GM12878 (cell line): ENCODE data around the gene GRB10. TPM values are rescaled to one million over a fixed set of nuclear protein-coding genes. Genes with fewer than 3 reads are reported as not detected.

Experiments
- ATAC-seq: fragments of 200-7000 bp; cut with Tn5 transposase; 3 replicates; pipeline ENCODE4 v1.9.1; 2020; ENCODE audit warnings: mild to moderate bottlenecking, moderate library complexity
- BruUV-seq: library from RNA; stranded (reverse); fragments of 400-500 nt; replicated peaks from 2 replicates; lab custom pipeline; 2021; lab: Mats Ljungman, UMichigan
- CTCF ChIA-PET: fragments of 300-600 bp; sonication (Branson Sonifier 250); formaldehyde crosslinking; extraction: SDS; loops from one replicate; lab custom pipeline; 2021; ENCODE audit warnings: inconsistent platforms; lab: Yijun Ruan, JAX
- POLR2A ChIA-PET: fragments of 350-600 bp; formaldehyde crosslinking; extraction: SDS; loops from one replicate; lab custom pipeline; 2021; ENCODE audit warnings: inconsistent platforms; lab: Charles Lee
- RAD21 ChIA-PET: fragments of 300-600 bp; sonication (Branson Sonifier 250); formaldehyde crosslinking; loops from one replicate; lab custom pipeline; 2023; ENCODE audit warnings: antibody characterized with exemption; ENCODE audit not compliant: unreplicated experiment; lab: Charles Lee
- SMC1A ChIA-PET: fragments of 300-600 bp; sonication (Branson Sonifier 250); formaldehyde crosslinking; loops from one replicate; lab custom pipeline; 2023; ENCODE audit not compliant: unreplicated experiment, uncharacterized antibody; lab: Charles Lee
- DNase-seq: peaks from one replicate; pipeline ENCODE4 v3.0.0-alpha.2; 2011; ENCODE audit warnings: low read depth, low spot score
- FAIRE-seq: peaks from 3 replicates; lab custom pipeline; 2011; peaks lifted over from hg19 to GRCh38; lab: Jason Lieb, UNC
- H2AFZ ChIP-seq: 2 replicates; pipeline ENCODE4 v1.6.0; 2011; ENCODE audit warnings: low read depth, low read length, control low read depth; ENCODE audit not compliant: control insufficient read depth
- H3K27ac ChIP-seq: 2 replicates; pipeline ENCODE4 v1.5.1; 2011; ENCODE audit warnings: control low read depth; ENCODE audit not compliant: control insufficient read depth, insufficient read depth
- H3K27me3 ChIP-seq, 2 experiments: replicated peaks in 1 of 2; 2 replicates each; pipeline versions ENCODE4 v1.6.0 to v1.6.1; 2011; ENCODE audit warnings: low read length in 1 of 2; ENCODE audit not compliant: control insufficient read depth in 2 of 2, insufficient read depth in 2 of 2
- H3K36me3 ChIP-seq, 2 experiments: 2 replicates each; pipeline ENCODE4 v1.5.1; 2011; ENCODE audit warnings: low read length in 1 of 2; ENCODE audit not compliant: control insufficient read depth in 2 of 2, insufficient read depth in 2 of 2
- H3K4me1 ChIP-seq: 2 replicates; pipeline ENCODE4 v1.6.1; 2011; ENCODE audit warnings: mild to moderate bottlenecking, low read length, moderate library complexity, mixed read lengths; ENCODE audit not compliant: control insufficient read depth, insufficient read depth
- H3K4me2 ChIP-seq: 2 replicates; pipeline ENCODE4 v1.6.0; 2011; ENCODE audit warnings: control low read depth; ENCODE audit not compliant: control insufficient read depth, insufficient read depth
- H3K4me3 ChIP-seq: fragments of 200-600 bp; sonication (generic); 2 replicates; pipeline ENCODE4 v1.5.1; 2016
- H3K79me2 ChIP-seq: 2 replicates; pipeline ENCODE4 v1.6.0; 2011; ENCODE audit warnings: low read length; ENCODE audit not compliant: control insufficient read depth, insufficient read depth
- H3K9ac ChIP-seq: 2 replicates; pipeline ENCODE4 v1.8.0; 2011; ENCODE audit warnings: low read length, control low read depth, mixed read lengths; ENCODE audit not compliant: control insufficient read depth, insufficient read depth
- H3K9me3 ChIP-seq: replicated peaks from 3 replicates; pipeline ENCODE4 v1.5.1; 2011; ENCODE audit warnings: mild to moderate bottlenecking, low read length; ENCODE audit not compliant: control insufficient read depth, insufficient read depth
- H4K20me1 ChIP-seq: 2 replicates; pipeline ENCODE4 v1.6.0; 2011; ENCODE audit not compliant: control insufficient read depth, insufficient read depth
- CREB1 ChIP-seq: IDR thresholded peaks from 2 replicates; pipeline ENCODE4 v1.6.1; 2012; ENCODE audit warnings: low read depth, mild to moderate bottlenecking, inconsistent platforms
- PAX8 ChIP-seq: fragments of 450-650 bp; IDR thresholded peaks from 2 replicates; pipeline ENCODE4 v1.6.1; 2017; ENCODE audit warnings: mild to moderate bottlenecking, moderate library complexity
- RCOR1 ChIP-seq: conservative IDR thresholded peaks from 2 replicates; pipeline ENCODE4 v1.6.1; 2012; ENCODE audit warnings: low read depth, low read length, improper control_type of control experiment
- SMARCA5 ChIP-seq: fragments of 450-650 bp; IDR thresholded peaks from 2 replicates; pipeline ENCODE4 v1.6.1; 2017; ENCODE audit warnings: mild to moderate bottlenecking
- SRF ChIP-seq, 2 experiments: IDR thresholded peaks; 2 replicates each; pipeline ENCODE4 v1.6.1; 2011; ENCODE audit warnings: low read depth in 2 of 2, low read length in 2 of 2, mild to moderate bottlenecking in 1 of 2, moderate library complexity in 1 of 2
- WGBS: methylation state at CpG from one replicate; pipeline ENCODE4 v1.1.6; 2016; ENCODE audit warnings: low lambda C conversion rate; ENCODE audit not compliant: insufficient replicate concordance, insufficient coverage; ENCODE audit errors: missing lambda C conversion rate; 5-methylcytosine and 5-hydroxymethylcytosine counted together
- in situ Hi-C: fragments of 300-500 bp; cut with MboI; formaldehyde crosslinking; loops from 9 replicates; pipeline ENCODE4 v1.14.3; 2018; ENCODE audit warnings: mixed read lengths
- intact Hi-C: fragments of 100-400 bp; cut with micrococcal nuclease; formaldehyde crosslinking; loops from one replicate; pipeline ENCODE4 v1.14.2; 2022; ENCODE audit not compliant: unreplicated experiment
- polyA plus RNA-seq, 11 experiments: library from polyadenylated mRNA; depleted of rRNA in 4 of 11; unstranded in 6 of 11; stranded (reverse) in 5 of 11; fragments of >200 nt; fragmentation: Nextera tagmentation in 4 of 11; fragmentation: Illumina TruSeq in 1 of 11; extraction: Ambion mirVana in 4 of 11; extraction: Trizol in 1 of 11; gene quantifications; 1 replicate in 1 of 11; 2 replicates in 10 of 11; pipeline versions ENCODE4 v1.2.1 to v1.2.3, GENCODE V29; 2011 to 2016; ENCODE audit warnings: inconsistent platforms in 2 of 11, missing spikeins in 2 of 11, low read depth in 1 of 11
- total RNA-seq, 4 experiments: library from RNA; depleted of rRNA in 3 of 4; stranded (reverse); fragments of >200 nt in 3 of 4; fragmentation: Illumina TruSeq in 1 of 4; extraction: Trizol in 1 of 4; gene quantifications; 2 replicates each; pipeline versions ENCODE4 v1.2.1 to v1.2.3, GENCODE V29; 2013 to 2021
- TF ChIP-seq, protein P1 (sequence below): fragments of 450-650 bp; IDR thresholded peaks from 2 replicates; pipeline ENCODE4 v1.6.1; 2017; ENCODE audit warnings: antibody characterized with exemption, mild to moderate bottlenecking, moderate library complexity
- TF ChIP-seq, protein P2 (sequence below): fragments of 450-650 bp; IDR thresholded peaks from 2 replicates; pipeline ENCODE4 v1.6.1; 2016; ENCODE audit warnings: mild to moderate bottlenecking
- TF ChIP-seq, protein P3 (sequence below): IDR thresholded peaks from 2 replicates; pipeline ENCODE4 v1.6.1; 2011; ENCODE audit warnings: low read depth, low read length, improper control_type of control experiment, borderline replicate concordance
- TF ChIP-seq, protein P4 (sequence below): IDR thresholded peaks from 2 replicates; pipeline ENCODE4 v1.6.1; 2011; ENCODE audit warnings: low read depth, mild to moderate bottlenecking, low read length, moderate library complexity, borderline replicate concordance; ENCODE audit errors: extremely low read depth
- TF ChIP-seq, protein P5 (sequence below): IDR thresholded peaks from 2 replicates; pipeline ENCODE4 v1.6.1; 2012; ENCODE audit warnings: low read depth, low read length, improper control_type of control experiment

Gene GRB10
- total and polyA plus RNA-seq, 10 of the 15 experiments (the other 5 are each of a cell fraction or from before 2014, with no cell fraction given) = 0.04 to 0.33 TPM; not detected in 8

DNA sequence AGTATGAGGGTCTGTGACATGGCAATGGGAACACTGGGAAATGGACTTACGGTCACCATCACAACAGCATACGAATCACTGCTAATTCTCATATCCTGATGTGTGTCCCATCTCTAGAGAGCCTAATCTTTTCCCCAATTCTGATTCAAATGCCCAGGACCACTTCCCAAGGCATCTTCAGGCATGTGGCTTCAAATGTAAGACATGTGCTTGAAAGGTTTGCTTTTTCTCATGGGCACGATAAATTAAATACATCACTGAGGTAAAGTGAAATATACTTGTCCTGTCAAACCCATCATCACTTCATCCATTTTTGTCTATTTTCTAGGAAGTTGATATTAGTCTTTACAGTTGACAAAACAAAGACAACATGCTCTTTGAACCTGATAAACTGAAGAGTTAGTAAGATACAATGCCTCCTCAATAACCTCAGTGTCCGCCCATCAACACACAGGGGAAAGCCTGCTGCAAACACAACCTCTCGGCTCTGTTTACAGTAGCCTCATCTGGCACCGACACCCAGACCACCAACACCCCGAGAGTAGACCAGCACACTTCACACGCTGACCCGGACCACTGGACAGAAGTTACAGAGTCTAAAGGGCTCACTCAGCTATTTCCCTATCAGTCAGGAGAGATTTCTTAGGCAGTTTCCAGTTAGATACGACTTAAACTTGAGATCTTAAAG, 24.8 kb downstream of the GRB10 start (continued):
- TF ChIP-seq, protein P1, sequence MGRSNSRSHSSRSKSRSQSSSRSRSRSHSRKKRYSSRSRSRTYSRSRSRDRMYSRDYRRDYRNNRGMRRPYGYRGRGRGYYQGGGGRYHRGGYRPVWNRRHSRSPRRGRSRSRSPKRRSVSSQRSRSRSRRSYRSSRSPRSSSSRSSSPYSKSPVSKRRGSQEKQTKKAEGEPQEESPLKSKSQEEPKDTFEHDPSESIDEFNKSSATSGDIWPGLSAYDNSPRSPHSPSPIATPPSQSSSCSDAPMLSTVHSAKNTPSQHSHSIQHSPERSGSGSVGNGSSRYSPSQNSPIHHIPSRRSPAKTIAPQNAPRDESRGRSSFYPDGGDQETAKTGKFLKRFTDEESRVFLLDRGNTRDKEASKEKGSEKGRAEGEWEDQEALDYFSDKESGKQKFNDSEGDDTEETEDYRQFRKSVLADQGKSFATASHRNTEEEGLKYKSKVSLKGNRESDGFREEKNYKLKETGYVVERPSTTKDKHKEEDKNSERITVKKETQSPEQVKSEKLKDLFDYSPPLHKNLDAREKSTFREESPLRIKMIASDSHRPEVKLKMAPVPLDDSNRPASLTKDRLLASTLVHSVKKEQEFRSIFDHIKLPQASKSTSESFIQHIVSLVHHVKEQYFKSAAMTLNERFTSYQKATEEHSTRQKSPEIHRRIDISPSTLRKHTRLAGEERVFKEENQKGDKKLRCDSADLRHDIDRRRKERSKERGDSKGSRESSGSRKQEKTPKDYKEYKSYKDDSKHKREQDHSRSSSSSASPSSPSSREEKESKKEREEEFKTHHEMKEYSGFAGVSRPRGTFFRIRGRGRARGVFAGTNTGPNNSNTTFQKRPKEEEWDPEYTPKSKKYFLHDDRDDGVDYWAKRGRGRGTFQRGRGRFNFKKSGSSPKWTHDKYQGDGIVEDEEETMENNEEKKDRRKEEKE = no peak
- TF ChIP-seq RCOR1 (no peak), SRF (IDR thresholded peaks at IDR 0.05; ENCODE audit: low read depth in 2 of 2, low read length in 2 of 2) (no peak), SMARCA5 (no peak), PAX8 (no peak)
- TF ChIP-seq, protein P2, sequence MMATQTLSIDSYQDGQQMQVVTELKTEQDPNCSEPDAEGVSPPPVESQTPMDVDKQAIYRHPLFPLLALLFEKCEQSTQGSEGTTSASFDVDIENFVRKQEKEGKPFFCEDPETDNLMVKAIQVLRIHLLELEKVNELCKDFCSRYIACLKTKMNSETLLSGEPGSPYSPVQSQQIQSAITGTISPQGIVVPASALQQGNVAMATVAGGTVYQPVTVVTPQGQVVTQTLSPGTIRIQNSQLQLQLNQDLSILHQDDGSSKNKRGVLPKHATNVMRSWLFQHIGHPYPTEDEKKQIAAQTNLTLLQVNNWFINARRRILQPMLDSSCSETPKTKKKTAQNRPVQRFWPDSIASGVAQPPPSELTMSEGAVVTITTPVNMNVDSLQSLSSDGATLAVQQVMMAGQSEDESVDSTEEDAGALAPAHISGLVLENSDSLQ = no peak

DNA sequence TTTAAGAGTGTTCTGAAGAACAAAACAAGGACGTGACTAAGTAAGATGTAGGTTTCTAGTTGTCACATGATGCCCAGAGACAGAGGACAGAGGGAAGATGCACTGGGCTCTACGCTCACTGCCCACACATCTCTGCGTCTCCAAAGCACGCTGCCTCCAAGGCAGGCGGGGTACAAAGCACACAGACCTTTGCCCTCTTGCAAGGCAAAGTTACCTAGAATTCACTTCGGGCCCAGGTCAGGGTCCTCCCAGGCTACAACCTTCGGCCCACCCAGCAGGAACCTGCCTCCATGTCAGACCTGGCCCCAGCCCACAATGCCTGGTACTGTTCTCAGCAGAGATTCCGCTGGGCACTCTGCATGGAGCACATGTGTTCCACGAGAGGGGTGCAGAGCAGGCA, 26.5 kb downstream of the GRB10 start:
- H3K27me3 ChIP-seq = no peaks in the 10 kb centered on the region; a peak in 1 of 4 replicates
- no peak for ATAC-seq
- no peak for DNase-seq
- TF ChIP-seq, protein P3, sequence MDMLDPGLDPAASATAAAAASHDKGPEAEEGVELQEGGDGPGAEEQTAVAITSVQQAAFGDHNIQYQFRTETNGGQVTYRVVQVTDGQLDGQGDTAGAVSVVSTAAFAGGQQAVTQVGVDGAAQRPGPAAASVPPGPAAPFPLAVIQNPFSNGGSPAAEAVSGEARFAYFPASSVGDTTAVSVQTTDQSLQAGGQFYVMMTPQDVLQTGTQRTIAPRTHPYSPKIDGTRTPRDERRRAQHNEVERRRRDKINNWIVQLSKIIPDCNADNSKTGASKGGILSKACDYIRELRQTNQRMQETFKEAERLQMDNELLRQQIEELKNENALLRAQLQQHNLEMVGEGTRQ = no peak
- TF ChIP-seq, protein P4, sequence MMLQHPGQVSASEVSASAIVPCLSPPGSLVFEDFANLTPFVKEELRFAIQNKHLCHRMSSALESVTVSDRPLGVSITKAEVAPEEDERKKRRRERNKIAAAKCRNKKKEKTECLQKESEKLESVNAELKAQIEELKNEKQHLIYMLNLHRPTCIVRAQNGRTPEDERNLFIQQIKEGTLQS = no peak
- TF ChIP-seq, protein P5, sequence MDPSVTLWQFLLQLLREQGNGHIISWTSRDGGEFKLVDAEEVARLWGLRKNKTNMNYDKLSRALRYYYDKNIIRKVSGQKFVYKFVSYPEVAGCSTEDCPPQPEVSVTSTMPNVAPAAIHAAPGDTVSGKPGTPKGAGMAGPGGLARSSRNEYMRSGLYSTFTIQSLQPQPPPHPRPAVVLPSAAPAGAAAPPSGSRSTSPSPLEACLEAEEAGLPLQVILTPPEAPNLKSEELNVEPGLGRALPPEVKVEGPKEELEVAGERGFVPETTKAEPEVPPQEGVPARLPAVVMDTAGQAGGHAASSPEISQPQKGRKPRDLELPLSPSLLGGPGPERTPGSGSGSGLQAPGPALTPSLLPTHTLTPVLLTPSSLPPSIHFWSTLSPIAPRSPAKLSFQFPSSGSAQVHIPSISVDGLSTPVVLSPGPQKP = no peak
- TF ChIP-seq CREB1 = no peak
- TF ChIP-seq, all 136 proteins: peak for 0
- CTCF ChIA-PET = no interaction called here
- Histone ChIP-seq H3K27ac (no peak overlapping the region), H3K4me2 (no peak overlapping the region), H4K20me1 (no peaks in the 10 kb centered on the region), H2AFZ (no peak overlapping the region), H3K9ac (no peak overlapping the region), H3K79me2 (no peaks in the 10 kb centered on the region), H3K4me3 (no peak overlapping the region), H3K9me3 (no peaks in the 10 kb centered on the region), H3K36me3 (no peaks in the 10 kb centered on the region), H3K4me1 (no peaks in the 10 kb centered on the region)
- POLR2A ChIA-PET = no interaction called here
- FAIRE-seq = no peak
- in situ Hi-C loops (no loop called here), intact Hi-C loops (no loop called here)
- 21% methylated on average over 9 of the region's 9 CpGs for WGBS
- SMC1A ChIA-PET = no interaction called here
- no TSS peak for BruUV-seq
- RAD21 ChIA-PET = no interaction called here
